Gastroesophageal sphincter (tissue), 3 donors: ENCODE data around the gene PPP1R37.

ENCODE experiments used
- EP300 ChIP-seq: sonication (generic); formaldehyde crosslinking; IDR thresholded peaks from one replicate; pipeline ENCODE4 v1.6.1; 2017; ENCODE audit warnings: antibody characterized with exemption, mild to moderate bottlenecking
- POLR2AphosphoS5 ChIP-seq: sonication (generic); formaldehyde crosslinking; IDR thresholded peaks from one replicate; pipeline ENCODE4 v1.6.1; 2017; ENCODE audit warnings: antibody characterized with exemption
- TF ChIP-seq, protein P1 (sequence below), 4 experiments: fragments of 200-600 bp in 2 of 4; fragments of 450-650 bp in 2 of 4; sonication (generic) in 1 of 4; IDR thresholded peaks; one replicate each; pipeline ENCODE4 v1.5.1; 2017 to 2019; ENCODE audit warnings: antibody characterized with exemption in 4 of 4, mild to moderate bottlenecking in 2 of 4, moderate library complexity in 2 of 4

GRCh38 chr19:45186509-45187334, 93.7 kb downstream of the PPP1R37 start:
- TF ChIP-seq, protein P1, sequence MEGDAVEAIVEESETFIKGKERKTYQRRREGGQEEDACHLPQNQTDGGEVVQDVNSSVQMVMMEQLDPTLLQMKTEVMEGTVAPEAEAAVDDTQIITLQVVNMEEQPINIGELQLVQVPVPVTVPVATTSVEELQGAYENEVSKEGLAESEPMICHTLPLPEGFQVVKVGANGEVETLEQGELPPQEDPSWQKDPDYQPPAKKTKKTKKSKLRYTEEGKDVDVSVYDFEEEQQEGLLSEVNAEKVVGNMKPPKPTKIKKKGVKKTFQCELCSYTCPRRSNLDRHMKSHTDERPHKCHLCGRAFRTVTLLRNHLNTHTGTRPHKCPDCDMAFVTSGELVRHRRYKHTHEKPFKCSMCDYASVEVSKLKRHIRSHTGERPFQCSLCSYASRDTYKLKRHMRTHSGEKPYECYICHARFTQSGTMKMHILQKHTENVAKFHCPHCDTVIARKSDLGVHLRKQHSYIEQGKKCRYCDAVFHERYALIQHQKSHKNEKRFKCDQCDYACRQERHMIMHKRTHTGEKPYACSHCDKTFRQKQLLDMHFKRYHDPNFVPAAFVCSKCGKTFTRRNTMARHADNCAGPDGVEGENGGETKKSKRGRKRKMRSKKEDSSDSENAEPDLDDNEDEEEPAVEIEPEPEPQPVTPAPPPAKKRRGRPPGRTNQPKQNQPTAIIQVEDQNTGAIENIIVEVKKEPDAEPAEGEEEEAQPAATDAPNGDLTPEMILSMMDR (IDR thresholded peaks at IDR 0.05): no peak
- TF ChIP-seq POLR2AphosphoS5 (no peak), EP300 (no peak)
